Neural cell (in vitro differentiated cells): Measurements from ENCODE around the gene ROBO3. TPM values are rescaled to one million over a fixed set of nuclear protein-coding genes. Genes with fewer than 3 reads are reported as not detected.

Experiments used
- H2AFZ ChIP-seq: fragments of 200-600, 300-800 bp; sonication (generic), shearing (Covaris generic); 2 replicates; pipeline ENCODE4 v1.6.0; 2014; ENCODE audit warnings: low read depth, mild to moderate bottlenecking, antibody characterized with exemption, low read length, moderate library complexity
- H3F3A ChIP-seq: fragments of 200-600 bp; shearing (Covaris generic); 2 replicates; pipeline ENCODE4 v1.6.1; 2016; ENCODE audit warnings: mild to moderate bottlenecking, moderate library complexity, mixed read lengths, antibody characterized with exemption, low read length; ENCODE audit not compliant: insufficient read depth, poor library complexity, severe bottlenecking
- H3K27ac ChIP-seq: fragments of 200-600, 300-800 bp; sonication (generic), shearing (Covaris generic); 2 replicates; pipeline ENCODE4 v1.5.1; 2014; ENCODE audit warnings: mild to moderate bottlenecking, low read length, moderate library complexity
- H3K27me3 ChIP-seq: fragments of 300-800, 200-600 bp; sonication (generic), shearing (Covaris generic); 2 replicates; pipeline ENCODE4 v1.6.0; 2014; ENCODE audit warnings: mild to moderate bottlenecking, low read depth, low read length, moderate library complexity; ENCODE audit not compliant: insufficient read depth
- H3K36me3 ChIP-seq: fragments of 300-800, 200-600 bp; sonication (generic), shearing (Covaris generic); 2 replicates; pipeline ENCODE4 v1.5.1; 2014; ENCODE audit warnings: mild to moderate bottlenecking, antibody characterized with exemption, low read length, moderate library complexity; ENCODE audit not compliant: insufficient read depth
- H3K4me2 ChIP-seq: fragments of 300-800, 200-600 bp; sonication (generic), shearing (Covaris generic); 2 replicates; pipeline ENCODE4 v1.6.0; 2014; ENCODE audit warnings: mild to moderate bottlenecking, low read length
- H3K4me3 ChIP-seq: fragments of 300-800, 200-600 bp; sonication (generic), shearing (Covaris generic); 2 replicates; pipeline ENCODE4 v1.5.1; 2014; ENCODE audit warnings: mild to moderate bottlenecking, low read length, moderate library complexity
- H3K79me2 ChIP-seq: fragments of 200-600 bp; shearing (Covaris generic); replicated peaks from 2 replicates; pipeline ENCODE4 v1.6.0; 2014; ENCODE audit warnings: mild to moderate bottlenecking, low read length, moderate library complexity; ENCODE audit not compliant: insufficient read depth
- H3K9ac ChIP-seq: fragments of 300-800, 200-600 bp; sonication (generic), shearing (Covaris generic); 2 replicates; pipeline ENCODE4 v1.6.1; 2016; ENCODE audit warnings: mild to moderate bottlenecking, low read length, mixed read lengths
- H3K9me2 ChIP-seq: fragments of 200-600 bp; shearing (Covaris generic); 2 replicates; pipeline ENCODE4 v1.6.1; 2016; ENCODE audit warnings: mild to moderate bottlenecking, low read length, mixed read lengths; ENCODE audit not compliant: insufficient read depth
- H3K9me3 ChIP-seq: fragments of 200-600, 300-800 bp; sonication (generic), shearing (Covaris generic); 2 replicates; pipeline ENCODE4 v1.6.1; 2016; ENCODE audit warnings: mild to moderate bottlenecking, mixed run types, low read length, moderate library complexity, mixed read lengths
- H4K20me1 ChIP-seq: fragments of 200-600 bp; shearing (Covaris generic); 2 replicates; pipeline ENCODE4 v1.6.1; 2016; ENCODE audit warnings: mild to moderate bottlenecking, mixed run types; ENCODE audit not compliant: insufficient read depth
- CTCF ChIP-seq: fragments of 450-650 bp; IDR thresholded peaks from 2 replicates; pipeline ENCODE4 v1.5.1; 2014; ENCODE audit warnings: antibody characterized with exemption, mild to moderate bottlenecking, moderate library complexity; ENCODE audit not compliant: poor library complexity, severe bottlenecking
- EP300 ChIP-seq: fragments of 450-650 bp; conservative IDR thresholded peaks from 2 replicates; pipeline ENCODE4 v1.6.1; 2014; ENCODE audit warnings: antibody characterized with exemption, mild to moderate bottlenecking, moderate library complexity; ENCODE audit not compliant: poor library complexity, severe bottlenecking
- EZH2 ChIP-seq: fragments of 200-600, 300-800 bp; shearing (Covaris generic), sonication (generic); IDR thresholded peaks from 2 replicates; pipeline ENCODE4 v1.6.1; 2014; ENCODE audit warnings: antibody characterized with exemption, low read length, borderline replicate concordance, mild to moderate bottlenecking; ENCODE audit not compliant: insufficient read depth, poor library complexity, severe bottlenecking
- MXI1 ChIP-seq: fragments of 450-650 bp; conservative IDR thresholded peaks from 2 replicates; pipeline ENCODE4 v1.6.1; 2014; ENCODE audit warnings: antibody characterized with exemption, mild to moderate bottlenecking; ENCODE audit not compliant: poor library complexity, severe bottlenecking
- POLR2AphosphoS5 ChIP-seq: IDR thresholded peaks from 2 replicates; pipeline ENCODE4 v1.6.1; 2012
- RAD21 ChIP-seq: fragments of 450-650 bp; conservative IDR thresholded peaks from 2 replicates; pipeline ENCODE4 v1.6.1; 2014; ENCODE audit warnings: antibody characterized with exemption, mild to moderate bottlenecking, moderate library complexity
- REST ChIP-seq: IDR thresholded peaks from 2 replicates; pipeline ENCODE4 v1.6.1; 2012; ENCODE audit warnings: borderline replicate concordance
- SMC3 ChIP-seq: fragments of 450-650 bp; conservative IDR thresholded peaks from 2 replicates; pipeline ENCODE4 v1.6.1; 2014; ENCODE audit warnings: antibody characterized with exemption, mild to moderate bottlenecking, moderate library complexity; ENCODE audit not compliant: poor library complexity
- TAF1 ChIP-seq: IDR thresholded peaks from 2 replicates; pipeline ENCODE4 v1.6.1; 2012; ENCODE audit warnings: low read depth
- polyA plus RNA-seq: library from polyadenylated mRNA; depleted of rRNA; stranded (reverse); fragments of >200 nt; gene quantifications from 2 replicates; pipeline ENCODE4 v1.2.3, GENCODE V29; 2014

Gene ROBO3
- polyA plus RNA-seq, 1 donor from 2014 or later, result 12.8 TPM

GRCh38 chr11:124918950-124919349 lies 53.7 kb downstream of the ROBO3 start, which contains the start of gene HEPN1:
Gene HEPN1 (plus strand): TSS chr11:124919250.
- Histone ChIP-seq H3K9me3 (no peaks in the 10 kb centered on the region), H3K36me3 (no peaks in the 10 kb centered on the region), H3F3A (no peaks in the 10 kb centered on the region), H4K20me1 (no peaks in the 10 kb centered on the region), H3K9me2 (no peaks in the 10 kb centered on the region), H2AFZ (no peak within 1 kb of the TSS), H3K4me3 (no peak within 1 kb of the TSS), H3K79me2 (no peaks in the 10 kb centered on the region), H3K4me2 (no peak within 1 kb of the TSS), H3K27ac (no peak within 1 kb of the TSS), H3K27me3 (peaks cover 18% of the 10 kb centered on the region), H3K9ac (no peak within 1 kb of the TSS)
- TF ChIP-seq SMC3, result no peak
- TF ChIP-seq TAF1, result no peak
- no peak for TF ChIP-seq REST
- no peak for TF ChIP-seq CTCF
- no peak for TF ChIP-seq EZH2
- no peak for TF ChIP-seq RAD21
- TF ChIP-seq POLR2AphosphoS5, result no peak
- TF ChIP-seq EP300, result no peak
- no peak for TF ChIP-seq MXI1

- H4K20me1 ChIP-seq, result no peaks in the 10 kb centered on the region
- H3K27ac ChIP-seq, result no peak overlapping the region
- H3K27me3 ChIP-seq, result peaks cover 18% of the 10 kb centered on the region
Measured at GRCh38 chr11:124919898-124920297, 54.7 kb downstream of the ROBO3 start.

More at GRCh38 chr11:124919898-124920297, 54.7 kb downstream of the ROBO3 start:
- Histone ChIP-seq H3F3A (no peaks in the 10 kb centered on the region), H3K4me3 (no peak overlapping the region), H3K4me2 (no peak overlapping the region), H2AFZ (no peak overlapping the region), H3K9ac (no peak overlapping the region), H3K9me2 (no peaks in the 10 kb centered on the region), H3K79me2 (no peaks in the 10 kb centered on the region), H3K36me3 (no peaks in the 10 kb centered on the region), H3K9me3 (no peaks in the 10 kb centered on the region)
- TF ChIP-seq SMC3 (no peak), REST (no peak), TAF1 (no peak), MXI1 (no peak), POLR2AphosphoS5 (no peak), RAD21 (no peak), CTCF (no peak), EZH2 (no peak), EP300 (no peak)
